HEK293 (cell line): ENCODE measurements around the gene METTL25.

Experiments used
- CTCF ChIA-PET: fragments of 350-600 bp; formaldehyde crosslinking; extraction: SDS; loops from one replicate; lab custom pipeline; 2021; ENCODE audit warnings: antibody characterized with exemption; lab: Yijun Ruan, JAX
- POLR2A ChIA-PET: fragments of 300-600 bp; formaldehyde crosslinking; extraction: SDS; loops from one replicate; lab custom pipeline; 2020; ENCODE audit warnings: antibody characterized with exemption, inconsistent platforms; lab: Yijun Ruan, JAX
- H3K27ac ChIP-seq: fragments of 200-500 bp; sonication (Bioruptor generic); 2 replicates; pipeline ENCODE4 v1.5.1; 2014; ENCODE audit warnings: low read depth, low read length, control low read depth, inconsistent platforms; ENCODE audit errors: extremely low read depth
- H3K36me3 ChIP-seq, 2 experiments: fragments of 200-500 bp in 1 of 2; sonication (Bioruptor generic) in 1 of 2; 1 replicate in 1 of 2; 2 replicates in 1 of 2; pipeline ENCODE4 v1.5.1; 2014 to 2017; ENCODE audit warnings: inconsistent platforms in 2 of 2, low read length in 2 of 2; ENCODE audit not compliant: control insufficient read depth in 2 of 2, insufficient read depth in 1 of 2
- H3K4me1 ChIP-seq: fragments of 200-500 bp; sonication (Bioruptor generic); 2 replicates; pipeline ENCODE4 v1.5.1; 2014; ENCODE audit warnings: mild to moderate bottlenecking, low read length, inconsistent platforms; ENCODE audit not compliant: control insufficient read depth, insufficient read depth
- H3K4me3 ChIP-seq: 2 replicates; pipeline ENCODE4 v1.5.1; 2011; ENCODE audit warnings: low read depth, mild to moderate bottlenecking, control low read depth, low read length, moderate library complexity
- H3K9me3 ChIP-seq: fragments of 200-500 bp; sonication (Bioruptor generic); 2 replicates; pipeline ENCODE4 v1.5.1; 2014; ENCODE audit warnings: low read depth, low read length, inconsistent platforms; ENCODE audit not compliant: control insufficient read depth, insufficient read depth
- BCL11A ChIP-seq: fragments of 450-650 bp; formaldehyde crosslinking; IDR thresholded peaks from 2 replicates; pipeline ENCODE4 v1.5.1; 2016; ENCODE audit warnings: low read depth, missing biosample characterization, missing genetic modification characterization
- HOXD13 ChIP-seq: sonication (generic); formaldehyde crosslinking; IDR thresholded peaks from 2 replicates; pipeline ENCODE4 v1.8.0; 2022; ENCODE audit warnings: missing genetic modification reagents, borderline replicate concordance
- SP3 ChIP-seq: fragments of 450-650 bp; formaldehyde crosslinking; IDR thresholded peaks from 2 replicates; pipeline ENCODE4 v1.5.1; 2016; ENCODE audit warnings: missing biosample characterization, missing genetic modification characterization
- SP7 ChIP-seq: fragments of 450-650 bp; formaldehyde crosslinking; IDR thresholded peaks from 2 replicates; pipeline ENCODE4 v1.5.1; 2016; ENCODE audit warnings: missing biosample characterization, missing genetic modification characterization
- TCF7L2 ChIP-seq: IDR thresholded peaks from 2 replicates; pipeline ENCODE4 v1.6.1; 2011; ENCODE audit warnings: low read depth, mild to moderate bottlenecking, inconsistent platforms, low read length, moderate library complexity, borderline replicate concordance
- TRIM28 ChIP-seq: IDR thresholded peaks from 2 replicates; pipeline ENCODE4 v1.6.1; 2011; ENCODE audit warnings: low read length, control low read depth, borderline replicate concordance
- TSHZ1 ChIP-seq: fragments of 450-650 bp; formaldehyde crosslinking; IDR thresholded peaks from 2 replicates; pipeline ENCODE4 v1.5.1; 2016; ENCODE audit warnings: missing biosample characterization, missing genetic modification characterization, borderline replicate concordance
- ZBTB26 ChIP-seq: fragments of 450-650 bp; formaldehyde crosslinking; optimal IDR thresholded peaks from 2 replicates; pipeline ENCODE3; 2016; ENCODE audit warnings: missing biosample characterization, mild to moderate bottlenecking, missing genetic modification characterization
- ZBTB7A ChIP-seq: fragments of 450-650 bp; formaldehyde crosslinking; IDR thresholded peaks from 2 replicates; pipeline ENCODE4 v1.5.1; 2016; ENCODE audit warnings: low read depth, missing biosample characterization, missing genetic modification characterization
- ZNF133 ChIP-seq: fragments of 450-650 bp; formaldehyde crosslinking; IDR thresholded peaks from 2 replicates; pipeline ENCODE4 v1.5.1; 2016; ENCODE audit warnings: missing biosample characterization, missing genetic modification characterization
- ZNF157 ChIP-seq: fragments of 450-650 bp; formaldehyde crosslinking; IDR thresholded peaks from 2 replicates; pipeline ENCODE4 v1.5.1; 2016; ENCODE audit warnings: missing biosample characterization, missing genetic modification characterization
- ZNF16 ChIP-seq: fragments of 450-650 bp; formaldehyde crosslinking; IDR thresholded peaks from 2 replicates; pipeline ENCODE4 v1.5.1; 2016; ENCODE audit warnings: low read depth, missing biosample characterization, missing genetic modification characterization
- ZNF510 ChIP-seq: fragments of 450-650 bp; formaldehyde crosslinking; IDR thresholded peaks from 2 replicates; pipeline ENCODE4 v1.5.1; 2018; ENCODE audit warnings: mild to moderate bottlenecking, missing genetic modification characterization, missing biosample characterization; ENCODE audit not compliant: insufficient replicate concordance
- ZNF555 ChIP-seq: fragments of 450-650 bp; formaldehyde crosslinking; conservative IDR thresholded peaks from 2 replicates; pipeline ENCODE4 v1.5.1; 2017; ENCODE audit warnings: missing biosample characterization, mild to moderate bottlenecking, missing genetic modification characterization, inconsistent platforms
- ZNF660 ChIP-seq: fragments of 450-650 bp; IDR thresholded peaks from 2 replicates; pipeline ENCODE4 v1.5.1; 2018; ENCODE audit warnings: missing biosample characterization, mild to moderate bottlenecking, missing genetic modification characterization
- ZNF830 ChIP-seq: fragments of 450-650 bp; IDR thresholded peaks from 2 replicates; pipeline ENCODE4 v1.5.0; 2018; ENCODE audit warnings: missing biosample characterization, missing genetic modification characterization, low read depth, mild to moderate bottlenecking, moderate library complexity
- ZNF837 ChIP-seq: fragments of 450-650 bp; formaldehyde crosslinking; IDR thresholded peaks from 2 replicates; pipeline ENCODE4 v1.5.1; 2016; ENCODE audit warnings: missing biosample characterization, missing genetic modification characterization

Gene METTL25

GRCh38 chr12:82366197-82366596 is 7.9 kb downstream of the METTL25 start:
- H3K27ac ChIP-seq = no peak overlapping the region
- TF ChIP-seq ZNF510 (no peak), SP3 (tag by site-specific recombination) (no peak)
- POLR2A ChIA-PET = no interaction called here
- no peaks in the 10 kb centered on the region for H3K36me3 ChIP-seq
- H3K4me3 ChIP-seq = no peak overlapping the region
- CTCF ChIA-PET = no interaction called here
- H3K9me3 ChIP-seq = no peaks in the 10 kb centered on the region
- no peaks in the 10 kb centered on the region for H3K4me1 ChIP-seq

GRCh38 chr12:82375201-82375600 is 16.9 kb downstream of the METTL25 start:
- ChIA-PET CTCF (no interaction called here), POLR2A (no interaction called here)
- no peak for TF ChIP-seq TSHZ1 (tag by site-specific recombination)
- TF ChIP-seq ZNF660 = no peak
- no peak for TF ChIP-seq ZNF133
- TF ChIP-seq ZBTB7A (tag by site-specific recombination) = no peak
- Histone ChIP-seq H3K4me3 (no peak overlapping the region), H3K4me1 (no peaks in the 10 kb centered on the region), H3K36me3 (no peaks in the 10 kb centered on the region), H3K9me3 (no peaks in the 10 kb centered on the region), H3K27ac (no peak overlapping the region)

GRCh38 chr12:82378997-82379396 is 20.7 kb downstream of the METTL25 start:
- TF ChIP-seq ZNF837 (no peak), BCL11A (no peak), SP7 (tag by site-specific recombination) (no peak), ZNF555 (no peak), TCF7L2 (no peak), ZNF157 (tag by site-specific recombination) (no peak), ZBTB26 (no peak), HOXD13 (CRISPR knock-in tag) (no peak), ZNF830 (tag by site-specific recombination) (no peak), TRIM28 (no peak), ZNF16 (no peak)
- Histone ChIP-seq H3K36me3 (no peaks in the 10 kb centered on the region), H3K9me3 (no peaks in the 10 kb centered on the region), H3K4me3 (no peak overlapping the region), H3K4me1 (no peaks in the 10 kb centered on the region), H3K27ac (no peak overlapping the region)
- ChIA-PET CTCF (no interaction called here), POLR2A (no interaction called here)
